ENCODE data around the gene PITPNM2. TPM values are rescaled to one million over a fixed set of nuclear protein-coding genes. Genes with fewer than 3 reads are reported as not detected.

PITPNM2 gene
- total RNA-seq, 2 experiments from 2014 or later, result 0.42 to 0.73 TPM

DNA sequence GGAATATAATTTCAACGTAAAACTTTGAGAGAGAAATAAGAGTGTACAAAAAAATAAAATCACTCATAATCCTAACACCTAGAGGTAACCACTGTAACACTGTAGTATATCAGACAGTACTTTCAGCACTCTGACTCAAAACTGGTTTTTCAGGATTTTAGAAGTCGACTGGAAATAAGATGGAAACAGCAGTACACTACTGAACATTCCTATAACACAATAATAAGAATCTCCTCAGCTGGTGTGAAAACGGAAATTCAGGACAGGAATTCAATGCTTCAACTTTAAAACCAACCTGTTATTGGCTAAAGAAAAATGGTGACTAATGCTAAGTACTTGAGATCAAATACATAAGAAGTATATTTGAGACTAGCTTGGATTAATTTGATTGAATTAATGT, 12.3 kb upstream of the PITPNM2 start:
- Histone ChIP-seq H3K9me2 (ENCODE audit: insufficient read depth, low read length) (no peaks in the 10 kb centered on the region), H4K20me1 (ENCODE audit: insufficient read depth, low read length) (no peaks in the 10 kb centered on the region), H3K36me3 (ENCODE audit: insufficient read depth, low read length) (peaks cover 84% of the 10 kb centered on the region), H3K4me3 (ENCODE audit: low read depth, low read length, poor library complexity, severe bottlenecking) (no peak overlapping the region), H3K4me2 (ENCODE audit: low read length) (no peak overlapping the region), H2AFZ (ENCODE audit: low read length) (no peak overlapping the region), H3K79me2 (ENCODE audit: insufficient read depth, low read depth, low read length) (no peaks in the 10 kb centered on the region), H3K27ac (ENCODE audit: low read depth, low read length, poor library complexity, severe bottlenecking) (no peak overlapping the region), H3K9me3 (ENCODE audit: low read length) (no peaks in the 10 kb centered on the region), H3K4me1 (ENCODE audit: insufficient read depth, low read length, poor library complexity, severe bottlenecking) (no peaks in the 10 kb centered on the region)
- DNase-seq (ENCODE audit: low spot score), result no peak
- POLR2A ChIA-PET, result no interaction called here
- no peak for TF ChIP-seq CTCF (conservative IDR thresholded peaks at IDR 0.05; ENCODE audit: low read length)
- TF ChIP-seq EZH2phosphoT487 (IDR thresholded peaks at IDR 0.05; ENCODE audit: borderline replicate concordance, low read depth, low read length), result no peak
- CTCF ChIA-PET (ENCODE audit: unreplicated experiment), result no interaction called here
- intact Hi-C loops (cut with micrococcal nuclease; ENCODE audit: unreplicated experiment), result no loop called here
- no TSS peak for BruUV-seq (replicated peaks)

- Histone ChIP-seq H3K9me2 (ENCODE audit: insufficient read depth, low read length) (no peaks in the 10 kb centered on the region), H3K4me2 (ENCODE audit: low read length) (no peak overlapping the region), H3K36me3 (ENCODE audit: insufficient read depth, low read length) (peaks cover 79% of the 10 kb centered on the region), H4K20me1 (ENCODE audit: insufficient read depth, low read length) (no peaks in the 10 kb centered on the region), H2AFZ (ENCODE audit: low read length) (no peak overlapping the region), H3K27ac (ENCODE audit: low read depth, low read length, poor library complexity, severe bottlenecking) (no peak overlapping the region), H3K4me3 (ENCODE audit: low read depth, low read length, poor library complexity, severe bottlenecking) (no peak overlapping the region), H3K79me2 (ENCODE audit: insufficient read depth, low read depth, low read length) (no peaks in the 10 kb centered on the region), H3K9me3 (ENCODE audit: low read length) (no peaks in the 10 kb centered on the region), H3K4me1 (ENCODE audit: insufficient read depth, low read length, poor library complexity, severe bottlenecking) (no peaks in the 10 kb centered on the region)
- no peak for DNase-seq (ENCODE audit: low spot score)
- ChIA-PET CTCF (ENCODE audit: unreplicated experiment) (no interaction called here), POLR2A (interaction anchor here (1.0 kb wide), 1 partner anchor 37 kb away, joined by 4 read pairs; no protein-coding TSS in a partner anchor)
- BruUV-seq (replicated peaks), result TSS peak; percentile 12
- TF ChIP-seq CTCF (conservative IDR thresholded peaks at IDR 0.05; ENCODE audit: low read length) (no peak), EZH2phosphoT487 (IDR thresholded peaks at IDR 0.05; ENCODE audit: borderline replicate concordance, low read depth, low read length) (no peak)
- intact Hi-C loops (cut with micrococcal nuclease; ENCODE audit: unreplicated experiment), result no loop called here
These were observed 10.1 kb upstream of the PITPNM2 start for GRCh38 chr12:123160801-123161487.

GRCh38 chr12:123153906-123154305, 3.0 kb upstream of the PITPNM2 start:
- POLR2A ChIA-PET, result interaction anchor here (0.7 to 0.9 kb wide), 3 partner anchors 12 to 233 kb away, joined by 3 to 7 read pairs (median 5); no protein-coding TSS in a partner anchor
- CTCF ChIA-PET (ENCODE audit: unreplicated experiment), result no interaction called here
- Histone ChIP-seq H3K36me3 (ENCODE audit: insufficient read depth, low read length) (peaks cover 34% of the 10 kb centered on the region; the same call in 1 of the 2 replicates), H3K4me1 (ENCODE audit: insufficient read depth, low read length, poor library complexity, severe bottlenecking) (no peaks in the 10 kb centered on the region), H3K27ac (ENCODE audit: low read depth, low read length, poor library complexity, severe bottlenecking) (no peak overlapping the region), H3K9me2 (ENCODE audit: insufficient read depth, low read length) (no peaks in the 10 kb centered on the region), H3K4me3 (ENCODE audit: low read depth, low read length, poor library complexity, severe bottlenecking) (no peak overlapping the region), H3K9me3 (ENCODE audit: low read length) (no peaks in the 10 kb centered on the region), H2AFZ (ENCODE audit: low read length) (no peak overlapping the region), H4K20me1 (ENCODE audit: insufficient read depth, low read length) (no peaks in the 10 kb centered on the region), H3K79me2 (ENCODE audit: insufficient read depth, low read depth, low read length) (no peaks in the 10 kb centered on the region), H3K4me2 (ENCODE audit: low read length) (no peak overlapping the region)
- intact Hi-C loops (cut with micrococcal nuclease; ENCODE audit: unreplicated experiment), result loop anchor here (10.0 kb wide), 1 partner anchor 109 kb away; no protein-coding TSS in a partner anchor
- TF ChIP-seq CTCF (conservative IDR thresholded peaks at IDR 0.05; ENCODE audit: low read length) (no peak), EZH2phosphoT487 (IDR thresholded peaks at IDR 0.05; ENCODE audit: borderline replicate concordance, low read depth, low read length) (no peak)
- TSS peak; percentile 30 for BruUV-seq (replicated peaks)
- no peak for DNase-seq (ENCODE audit: low spot score)

Data from OCI-LY7 (cell line).